SK-N-DZ (cell line): ENCODE measurements around the gene ZNF626. TPM values are rescaled to one million over a fixed set of nuclear protein-coding genes. Genes with fewer than 3 reads are reported as not detected.
"Not testable (repeated sequence)": the region's sequence is repeated elsewhere in the genome, so short reads cannot be mapped to it uniquely, and the experiment has no call there.

Experiments
- DNase-seq: peaks from one replicate; pipeline ENCODE4 v3.0.0-alpha.2; 2015; ENCODE audit warnings: low spot score
- polyA plus RNA-seq, 2 experiments: library from polyadenylated mRNA; depleted of rRNA; stranded (reverse); fragments of >200 nt; gene quantifications; 2 replicates each; pipeline ENCODE4 v1.2.3, GENCODE V29; 2014

ZNF626 gene
- polyA plus RNA-seq (2014; cell fraction: cytosol; rRNA removed) = 10.6 and 14.2 TPM in 2 replicates
- polyA plus RNA-seq (2014; cell fraction: nucleus; rRNA removed) = 6.8 and 9.1 TPM in 2 replicates

GRCh38 chr19:20661150-20661819 is at the start of gene ZNF626:
Gene ZNF626, minus strand, starts transcription at chr19:20661571. Its CDS starts 125 bp downstream, at chr19:20661446.
- peak; percentile 97 for DNase-seq

- no peak for DNase-seq
Observed at GRCh38 chr19:20669263-20669662, 7.9 kb upstream of the ZNF626 start.

- no peak for DNase-seq
Observed at GRCh38 chr19:20667281-20667680, 5.9 kb upstream of the ZNF626 start.

GRCh38 chr19:20664901-20665781 is 3.8 kb upstream of the ZNF626 start:
- DNase-seq = no peak

GRCh38 chr19:20664475-20664874 is 3.1 kb upstream of the ZNF626 start:
- DNase-seq = not testable (repeated sequence)

GRCh38 chr19:20662421-20663105 is 1.2 kb upstream of the ZNF626 start:
- DNase-seq = no peak

- DNase-seq = no peak
Observed at GRCh38 chr19:20660473-20661140, 764 bp downstream of the ZNF626 start.

GRCh38 chr19:20640545-20640944 is 20.8 kb downstream of the ZNF626 start:
- DNase-seq = no peak

GRCh38 chr19:20640023-20640422 is 21.3 kb downstream of the ZNF626 start:
- DNase-seq = no peak

GRCh38 chr19:20624560-20624959 is 36.8 kb downstream of the ZNF626 start:
- not testable (repeated sequence) for DNase-seq

GRCh38 chr19:20616071-20616470 is 45.3 kb downstream of the ZNF626 start:
- no peak for DNase-seq

- not testable (repeated sequence) for DNase-seq
Observed at GRCh38 chr19:20614971-20615370, 46.4 kb downstream of the ZNF626 start.

- no peak for DNase-seq
Observed at GRCh38 chr19:20612711-20613316, 48.6 kb downstream of the ZNF626 start.

GRCh38 chr19:20611866-20612265 is 49.5 kb downstream of the ZNF626 start:
- DNase-seq = no peak

- DNase-seq = no peak
Observed at GRCh38 chr19:20607943-20608342, 53.4 kb downstream of the ZNF626 start.
